GM12878 (cell line): ENCODE measurements around the gene SULF2. TPM values are rescaled to one million over a fixed set of nuclear protein-coding genes. Genes with fewer than 3 reads are reported as not detected.

Experiments used
- ATAC-seq: fragments of 200-7000 bp; cut with Tn5 transposase; 3 replicates; pipeline ENCODE4 v1.9.1; 2020; ENCODE audit warnings: mild to moderate bottlenecking, moderate library complexity
- BruUV-seq: library from RNA; stranded (reverse); fragments of 400-500 nt; replicated peaks from 2 replicates; lab custom pipeline; 2021; lab: Mats Ljungman, UMichigan
- CTCF ChIA-PET: fragments of 300-600 bp; sonication (Branson Sonifier 250); formaldehyde crosslinking; extraction: SDS; loops from one replicate; lab custom pipeline; 2021; ENCODE audit warnings: inconsistent platforms; lab: Yijun Ruan, JAX
- POLR2A ChIA-PET: fragments of 350-600 bp; formaldehyde crosslinking; extraction: SDS; loops from one replicate; lab custom pipeline; 2021; ENCODE audit warnings: inconsistent platforms; lab: Charles Lee
- RAD21 ChIA-PET: fragments of 300-600 bp; sonication (Branson Sonifier 250); formaldehyde crosslinking; loops from one replicate; lab custom pipeline; 2023; ENCODE audit warnings: antibody characterized with exemption; ENCODE audit not compliant: unreplicated experiment; lab: Charles Lee
- SMC1A ChIA-PET: fragments of 300-600 bp; sonication (Branson Sonifier 250); formaldehyde crosslinking; loops from one replicate; lab custom pipeline; 2023; ENCODE audit not compliant: unreplicated experiment, uncharacterized antibody; lab: Charles Lee
- DNase-seq: peaks from one replicate; pipeline ENCODE4 v3.0.0-alpha.2; 2011; ENCODE audit warnings: low read depth, low spot score
- FAIRE-seq: peaks from 3 replicates; lab custom pipeline; 2011; peaks lifted over from hg19 to GRCh38; lab: Jason Lieb, UNC
- H2AFZ ChIP-seq: 2 replicates; pipeline ENCODE4 v1.6.0; 2011; ENCODE audit warnings: low read depth, low read length, control low read depth; ENCODE audit not compliant: control insufficient read depth
- H3K27ac ChIP-seq: 2 replicates; pipeline ENCODE4 v1.5.1; 2011; ENCODE audit warnings: control low read depth; ENCODE audit not compliant: control insufficient read depth, insufficient read depth
- H3K27me3 ChIP-seq, 2 experiments: replicated peaks in 1 of 2; 2 replicates each; pipeline versions ENCODE4 v1.6.0 to v1.6.1; 2011; ENCODE audit warnings: low read length in 1 of 2; ENCODE audit not compliant: control insufficient read depth in 2 of 2, insufficient read depth in 2 of 2
- H3K36me3 ChIP-seq, 2 experiments: 2 replicates each; pipeline ENCODE4 v1.5.1; 2011; ENCODE audit warnings: low read length in 1 of 2; ENCODE audit not compliant: control insufficient read depth in 2 of 2, insufficient read depth in 2 of 2
- H3K4me1 ChIP-seq: 2 replicates; pipeline ENCODE4 v1.6.1; 2011; ENCODE audit warnings: mild to moderate bottlenecking, low read length, moderate library complexity, mixed read lengths; ENCODE audit not compliant: control insufficient read depth, insufficient read depth
- H3K4me2 ChIP-seq: 2 replicates; pipeline ENCODE4 v1.6.0; 2011; ENCODE audit warnings: control low read depth; ENCODE audit not compliant: control insufficient read depth, insufficient read depth
- H3K4me3 ChIP-seq: fragments of 200-600 bp; sonication (generic); 2 replicates; pipeline ENCODE4 v1.5.1; 2016
- H3K79me2 ChIP-seq: 2 replicates; pipeline ENCODE4 v1.6.0; 2011; ENCODE audit warnings: low read length; ENCODE audit not compliant: control insufficient read depth, insufficient read depth
- H3K9ac ChIP-seq: 2 replicates; pipeline ENCODE4 v1.8.0; 2011; ENCODE audit warnings: low read length, control low read depth, mixed read lengths; ENCODE audit not compliant: control insufficient read depth, insufficient read depth
- H3K9me3 ChIP-seq: replicated peaks from 3 replicates; pipeline ENCODE4 v1.5.1; 2011; ENCODE audit warnings: mild to moderate bottlenecking, low read length; ENCODE audit not compliant: control insufficient read depth, insufficient read depth
- H4K20me1 ChIP-seq: 2 replicates; pipeline ENCODE4 v1.6.0; 2011; ENCODE audit not compliant: control insufficient read depth, insufficient read depth
- BMI1 ChIP-seq: fragments of 450-650 bp; IDR thresholded peaks from 2 replicates; pipeline ENCODE4 v1.6.1; 2016; ENCODE audit warnings: mild to moderate bottlenecking, moderate library complexity, borderline replicate concordance
- NFYB ChIP-seq: IDR thresholded peaks from 2 replicates; pipeline ENCODE4 v1.6.1; 2011; ENCODE audit warnings: low read depth, mild to moderate bottlenecking, low read length, improper control_type of control experiment, moderate library complexity; ENCODE audit not compliant: insufficient read depth
- NR2C2 ChIP-seq: IDR thresholded peaks from 2 replicates; pipeline ENCODE4 v1.6.1; 2011; ENCODE audit warnings: borderline replicate concordance, low read depth; ENCODE audit not compliant: control insufficient read depth, insufficient read length
- WGBS: methylation state at CpG from one replicate; pipeline ENCODE4 v1.1.6; 2016; ENCODE audit warnings: low lambda C conversion rate; ENCODE audit not compliant: insufficient replicate concordance, insufficient coverage; ENCODE audit errors: missing lambda C conversion rate; 5-methylcytosine and 5-hydroxymethylcytosine counted together
- in situ Hi-C: fragments of 300-500 bp; cut with MboI; formaldehyde crosslinking; loops from 9 replicates; pipeline ENCODE4 v1.14.3; 2018; ENCODE audit warnings: mixed read lengths
- intact Hi-C: fragments of 100-400 bp; cut with micrococcal nuclease; formaldehyde crosslinking; loops from one replicate; pipeline ENCODE4 v1.14.2; 2022; ENCODE audit not compliant: unreplicated experiment
- polyA plus RNA-seq, 11 experiments: library from polyadenylated mRNA; depleted of rRNA in 4 of 11; unstranded in 6 of 11; stranded (reverse) in 5 of 11; fragments of >200 nt; fragmentation: Nextera tagmentation in 4 of 11; fragmentation: Illumina TruSeq in 1 of 11; extraction: Ambion mirVana in 4 of 11; extraction: Trizol in 1 of 11; gene quantifications; 1 replicate in 1 of 11; 2 replicates in 10 of 11; pipeline versions ENCODE4 v1.2.1 to v1.2.3, GENCODE V29; 2011 to 2016; ENCODE audit warnings: inconsistent platforms in 2 of 11, missing spikeins in 2 of 11, low read depth in 1 of 11
- total RNA-seq, 4 experiments: library from RNA; depleted of rRNA in 3 of 4; stranded (reverse); fragments of >200 nt in 3 of 4; fragmentation: Illumina TruSeq in 1 of 4; extraction: Trizol in 1 of 4; gene quantifications; 2 replicates each; pipeline versions ENCODE4 v1.2.1 to v1.2.3, GENCODE V29; 2013 to 2021
- TF ChIP-seq, protein P1 (sequence below): IDR thresholded peaks from 2 replicates; pipeline ENCODE4 v1.6.1; 2011; ENCODE audit warnings: borderline replicate concordance, low read depth, mild to moderate bottlenecking, moderate library complexity, mixed read lengths, low read length; ENCODE audit not compliant: insufficient read depth; ENCODE audit errors: extremely low read length

SULF2 gene
- total and polyA plus RNA-seq, 10 of the 15 experiments (the other 5 are each of a cell fraction or from before 2014, with no cell fraction given), result 0.69 to 4.1 (median 1.6) TPM

GRCh38 chr20:47696856-47697255 is 88.4 kb downstream of the SULF2 start:
- Histone ChIP-seq H3K27me3 (no peaks in the 10 kb centered on the region), H3K9ac (no peak overlapping the region), H2AFZ (no peak overlapping the region), H3K4me2 (no peak overlapping the region), H3K36me3 (no peaks in the 10 kb centered on the region), H3K27ac (no peak overlapping the region), H3K4me1 (peaks cover 13% of the 10 kb centered on the region), H4K20me1 (no peaks in the 10 kb centered on the region), H3K79me2 (no peaks in the 10 kb centered on the region), H3K4me3 (no peak overlapping the region), H3K9me3 (no peaks in the 10 kb centered on the region)
- intact Hi-C loops (no loop called here), in situ Hi-C loops (no loop called here)
- no peak for FAIRE-seq
- TF ChIP-seq, protein P1, sequence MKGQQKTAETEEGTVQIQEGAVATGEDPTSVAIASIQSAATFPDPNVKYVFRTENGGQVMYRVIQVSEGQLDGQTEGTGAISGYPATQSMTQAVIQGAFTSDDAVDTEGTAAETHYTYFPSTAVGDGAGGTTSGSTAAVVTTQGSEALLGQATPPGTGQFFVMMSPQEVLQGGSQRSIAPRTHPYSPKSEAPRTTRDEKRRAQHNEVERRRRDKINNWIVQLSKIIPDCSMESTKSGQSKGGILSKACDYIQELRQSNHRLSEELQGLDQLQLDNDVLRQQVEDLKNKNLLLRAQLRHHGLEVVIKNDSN, result no peak
- TF ChIP-seq BMI1, result no peak
- TF ChIP-seq NFYB, result no peak
- no peak for TF ChIP-seq NR2C2
- no TSS peak for BruUV-seq
- WGBS, result 89% methylated on average over 11 of the region's 11 CpGs
- ChIA-PET SMC1A (interaction anchor here (3.1 kb wide), 1 partner anchor 12 kb away, joined by 19 read pairs; no protein-coding TSS in a partner anchor), POLR2A (no interaction called here), RAD21 (no interaction called here), CTCF (no interaction called here)
- no peak for ATAC-seq
- DNase-seq, result no peak
